ENCODE measurements around the gene RASAL2.
"Not testable (repeated sequence)": the region's sequence is repeated elsewhere in the genome, so short reads cannot be mapped to it uniquely, and the experiment has no call there.

RASAL2 gene

GRCh38 chr1:178339834-178340233 is 245.9 kb downstream of the RASAL2 start:
- DNase-seq (ENCODE audit: low read depth in 2 of 3, low spot score in 2 of 3), result no peak

- no peak for DNase-seq (ENCODE audit: low read depth in 2 of 3, low spot score in 2 of 3)
These were observed 247.5 kb downstream of the RASAL2 start for GRCh38 chr1:178341261-178341956.

- no peak for DNase-seq (ENCODE audit: low read depth in 2 of 3, low spot score in 2 of 3)
These were observed 248.8 kb downstream of the RASAL2 start for GRCh38 chr1:178342745-178343144.

- no peak for DNase-seq (ENCODE audit: low read depth in 2 of 3, low spot score in 2 of 3)
These were observed 250.7 kb downstream of the RASAL2 start for GRCh38 chr1:178344513-178345091.

GRCh38 chr1:178345238-178345637 is 251.3 kb downstream of the RASAL2 start:
- DNase-seq (ENCODE audit: low read depth in 2 of 3, low spot score in 2 of 3), result no peak

GRCh38 chr1:178345807-178346206 is 251.9 kb downstream of the RASAL2 start:
- no peak for DNase-seq (ENCODE audit: low read depth in 2 of 3, low spot score in 2 of 3)

- no peak for DNase-seq (ENCODE audit: low read depth in 2 of 3, low spot score in 2 of 3)
These were observed 255.9 kb downstream of the RASAL2 start for GRCh38 chr1:178349801-178350200.

GRCh38 chr1:178351911-178352310 is 258.0 kb downstream of the RASAL2 start:
- not testable (repeated sequence) for DNase-seq (ENCODE audit: low read depth in 2 of 3, low spot score in 2 of 3)

GRCh38 chr1:178352790-178353416 is 259.0 kb downstream of the RASAL2 start:
- no peak for DNase-seq (ENCODE audit: low read depth in 2 of 3, low spot score in 2 of 3)

- no peak for DNase-seq (ENCODE audit: low read depth in 2 of 3, low spot score in 2 of 3)
These were observed 259.6 kb downstream of the RASAL2 start for GRCh38 chr1:178353524-178353923.

- DNase-seq (ENCODE audit: low read depth in 2 of 3, low spot score in 2 of 3), result no peak
These were observed 260.9 kb downstream of the RASAL2 start for GRCh38 chr1:178354816-178355215.

GRCh38 chr1:178356299-178356698 is 262.4 kb downstream of the RASAL2 start:
- DNase-seq (ENCODE audit: low read depth in 2 of 3, low spot score in 2 of 3), result no peak

- no peak for DNase-seq (ENCODE audit: low read depth in 2 of 3, low spot score in 2 of 3)
These were observed 264.6 kb downstream of the RASAL2 start for GRCh38 chr1:178358456-178358855.

GRCh38 chr1:178360421-178360820 is 266.5 kb downstream of the RASAL2 start:
- no peak for DNase-seq (ENCODE audit: low read depth in 2 of 3, low spot score in 2 of 3)

- no peak for DNase-seq (ENCODE audit: low read depth in 2 of 3, low spot score in 2 of 3)
These were observed 267.9 kb downstream of the RASAL2 start for GRCh38 chr1:178361847-178362246.

- no peak for DNase-seq (ENCODE audit: low read depth in 2 of 3, low spot score in 2 of 3)
These were observed 268.8 kb downstream of the RASAL2 start for GRCh38 chr1:178362747-178363146.

GRCh38 chr1:178364782-178365181 is 270.9 kb downstream of the RASAL2 start:
- no peak for DNase-seq (ENCODE audit: low read depth in 2 of 3, low spot score in 2 of 3)

GRCh38 chr1:178367151-178367550 is 273.2 kb downstream of the RASAL2 start:
- no peak for DNase-seq (ENCODE audit: low read depth in 2 of 3, low spot score in 2 of 3)

- DNase-seq (ENCODE audit: low read depth in 2 of 3, low spot score in 2 of 3), result no peak
These were observed 274.3 kb downstream of the RASAL2 start for GRCh38 chr1:178368208-178368607.

- no peak for DNase-seq (ENCODE audit: low read depth in 2 of 3, low spot score in 2 of 3)
These were observed 277.3 kb downstream of the RASAL2 start for GRCh38 chr1:178371235-178371634.

GRCh38 chr1:178371933-178372388 is 278.1 kb downstream of the RASAL2 start:
- DNase-seq (ENCODE audit: low read depth in 2 of 3, low spot score in 2 of 3), result no peak

GRCh38 chr1:178374016-178374415 is 280.1 kb downstream of the RASAL2 start:
- no peak for DNase-seq (ENCODE audit: low read depth in 2 of 3, low spot score in 2 of 3)
